ENCODE measurements around the gene ATP2B3. TPM values are rescaled to one million over a fixed set of nuclear protein-coding genes. Genes with fewer than 3 reads are reported as not detected.

ATP2B3 gene
- total RNA-seq, 4 donors from 2014 or later, result not detected

DNA sequence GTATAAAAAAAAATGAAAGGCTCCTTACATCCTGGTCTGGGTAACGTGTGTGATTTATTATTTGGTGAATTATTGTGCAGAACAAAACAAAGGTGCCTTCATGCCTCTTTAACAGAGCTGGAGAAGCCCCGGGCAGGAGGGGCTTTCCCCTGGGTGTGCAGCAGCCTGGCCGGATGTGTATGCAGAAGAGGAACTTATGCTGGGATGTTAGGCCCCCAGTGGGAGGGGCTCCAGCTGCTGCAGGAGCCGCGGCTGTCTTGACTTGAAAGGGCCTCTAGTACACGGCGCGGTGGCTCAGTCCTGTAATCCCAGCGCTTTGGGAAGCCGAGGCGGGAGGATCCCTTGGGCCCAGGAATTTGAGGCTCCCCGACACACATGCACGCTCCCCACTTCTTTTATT is 65.5 kb downstream of the ATP2B3 start:
- 7 to 17% methylated on average over 3 to 4 of the region's 13 CpGs for WGBS, 2 donors
- intact Hi-C loops (cut with DNase I), result no loop called here
- Histone ChIP-seq H3K27me3 (no peaks in the 10 kb centered on the region), H3K9me3 (no peaks in the 10 kb centered on the region), H3K4me1 (no peaks in the 10 kb centered on the region), H3K27ac (no peak overlapping the region), H3K4me3 (replicated peaks in 1 of 3) (no peak overlapping the region), H3K36me3 (peaks cover 0 to under 1% of the 10 kb centered on the region in 2 donors)
- TF ChIP-seq CTCF (IDR thresholded peaks at IDR 0.05) (no peak), POLR2A (IDR thresholded peaks at IDR 0.05) (no peak)
- DNase-seq, result no peak

GRCh38 chrX:153583433-153583832 is 66.0 kb downstream of the ATP2B3 start:
- no peaks in the 10 kb centered on the region for H3K9me3 ChIP-seq
- no peaks in the 10 kb centered on the region for H3K27me3 ChIP-seq
- intact Hi-C loops (cut with DNase I), result no loop called here
- DNase-seq, result no peak
- no peak overlapping the region for H3K27ac ChIP-seq
- 100% methylated on average over 1 of the region's 2 CpGs for WGBS, 2 donors
- no peak overlapping the region for H3K4me3 ChIP-seq (replicated peaks in 1 of 3)
- TF ChIP-seq CTCF (IDR thresholded peaks at IDR 0.05) (no peak), POLR2A (IDR thresholded peaks at IDR 0.05) (no peak)
- H3K4me1 ChIP-seq, result no peaks in the 10 kb centered on the region
- H3K36me3 ChIP-seq, result peaks cover 0 to 4% of the 10 kb centered on the region in 2 donors

DNA sequence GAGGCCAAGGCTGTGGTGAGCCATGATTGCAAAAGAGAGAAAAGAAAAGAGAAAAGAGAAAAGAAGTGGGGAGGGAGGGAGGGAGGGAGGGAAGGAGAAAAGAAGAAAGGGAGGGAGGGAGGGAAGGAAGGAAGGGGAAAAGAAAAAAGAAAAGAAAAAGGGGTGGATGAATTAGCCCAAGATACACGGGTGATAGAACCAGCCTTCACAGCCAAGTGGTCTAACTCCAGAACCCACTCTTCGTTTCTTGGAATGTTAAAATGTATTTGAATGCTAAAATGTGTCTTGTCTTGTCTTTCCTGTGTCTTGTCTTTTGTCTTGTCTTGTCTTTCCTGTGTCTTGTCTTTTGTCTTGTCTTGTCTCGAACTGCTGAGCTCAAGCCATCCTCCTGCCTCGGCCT is 68.4 kb downstream of the ATP2B3 start:
- H3K4me1 ChIP-seq, result no peaks in the 10 kb centered on the region
- intact Hi-C loops (cut with DNase I), result no loop called here
- H3K27ac ChIP-seq, result no peak overlapping the region
- H3K9me3 ChIP-seq, result no peaks in the 10 kb centered on the region
- no peak for DNase-seq
- WGBS, 2 donors, result 92 to 93% methylated on average over 4 of the region's 4 CpGs
- H3K36me3 ChIP-seq, result peaks cover 0 to 4% of the 10 kb centered on the region in 2 donors
- TF ChIP-seq POLR2A (IDR thresholded peaks at IDR 0.05), result no peak
- TF ChIP-seq CTCF (IDR thresholded peaks at IDR 0.05), result no peak
- H3K4me3 ChIP-seq (replicated peaks in 1 of 3), result no peak overlapping the region
- no peaks in the 10 kb centered on the region for H3K27me3 ChIP-seq

DNA sequence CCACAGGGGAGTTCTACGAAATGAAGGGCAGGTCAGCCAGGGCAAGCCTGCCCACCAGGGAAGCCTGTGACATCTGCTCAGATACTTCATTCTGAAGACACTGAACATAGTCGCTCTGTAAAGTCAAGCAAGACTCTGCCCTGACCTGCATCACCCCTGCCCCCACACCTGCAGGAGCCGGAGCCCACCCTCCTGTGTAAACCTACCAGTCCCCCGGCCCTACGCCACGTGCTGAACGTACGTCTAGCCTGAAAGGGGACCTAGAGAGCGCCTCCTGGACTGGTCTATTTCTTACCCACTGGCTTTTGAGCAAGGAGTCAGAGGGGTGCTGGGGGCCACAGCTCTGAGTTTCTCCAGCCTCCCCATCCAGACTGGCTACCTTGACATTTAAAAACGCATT is 69.9 kb downstream of the ATP2B3 start:
- 93 to 97% methylated on average over 5 to 10 of the region's 10 CpGs for WGBS, 2 donors
- Histone ChIP-seq H3K4me3 (replicated peaks in 1 of 3) (no peak overlapping the region), H3K4me1 (no peaks in the 10 kb centered on the region), H3K27me3 (no peaks in the 10 kb centered on the region), H3K9me3 (no peaks in the 10 kb centered on the region), H3K27ac (no peak overlapping the region), H3K36me3 (peaks cover 0 to 4% of the 10 kb centered on the region in 2 donors)
- TF ChIP-seq CTCF (IDR thresholded peaks at IDR 0.05), result no peak
- no peak for TF ChIP-seq POLR2A (IDR thresholded peaks at IDR 0.05)
- DNase-seq, result no peak
- intact Hi-C loops (cut with DNase I), result no loop called here

DNA sequence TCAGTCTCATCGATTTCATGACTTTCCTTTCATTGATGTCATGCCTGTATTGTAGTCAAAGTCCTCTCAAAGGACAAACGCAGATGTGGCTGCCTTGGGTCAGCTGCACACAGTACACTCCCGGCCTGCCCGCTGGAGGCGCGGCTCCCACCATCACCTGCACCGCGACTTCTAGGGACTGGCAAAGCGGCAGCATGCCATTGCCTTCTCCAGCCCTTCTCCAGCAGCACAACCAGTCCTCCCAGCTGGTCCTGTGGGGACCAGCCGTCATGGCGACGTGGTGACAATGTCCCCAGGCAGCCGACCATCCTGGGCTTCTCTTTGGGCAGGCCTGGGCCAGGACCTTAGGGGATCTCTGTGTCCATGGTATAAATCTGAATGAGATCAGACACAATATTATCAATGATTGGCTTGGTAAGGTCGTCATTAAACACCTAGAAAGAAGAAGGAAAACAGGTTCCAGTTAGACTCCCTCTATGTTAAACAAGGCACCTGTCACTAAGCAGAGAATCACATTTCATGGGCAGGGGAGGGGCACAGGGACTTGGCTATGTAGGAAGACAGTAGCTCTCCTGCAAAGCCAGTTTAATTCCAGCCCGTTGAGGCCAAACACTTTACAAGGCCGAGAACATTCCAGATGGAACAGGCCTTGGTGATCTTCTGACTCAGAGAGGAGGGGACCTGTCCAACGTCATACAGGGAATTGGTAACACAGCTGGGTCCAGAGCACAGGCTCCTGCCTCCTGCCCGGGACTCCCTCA is 70.8 kb downstream of the ATP2B3 start:
- intact Hi-C loops (cut with DNase I), result no loop called here
- 91 to 96% methylated on average over 9 to 10 of the region's 18 CpGs for WGBS, 2 donors
- Histone ChIP-seq H3K4me1 (no peaks in the 10 kb centered on the region), H3K36me3 (peaks cover 0 to 4% of the 10 kb centered on the region in 2 donors), H3K27ac (no peak overlapping the region), H3K4me3 (replicated peaks in 1 of 3) (no peak overlapping the region), H3K27me3 (no peaks in the 10 kb centered on the region), H3K9me3 (no peaks in the 10 kb centered on the region)
- DNase-seq, result no peak
- no peak for TF ChIP-seq CTCF (IDR thresholded peaks at IDR 0.05)
- no peak for TF ChIP-seq POLR2A (IDR thresholded peaks at IDR 0.05)
